Erythroblast (primary cell): ENCODE data around the gene IPO9.
"Not testable (repeated sequence)": the region's sequence is repeated elsewhere in the genome, so short reads cannot be mapped to it uniquely, and the experiment has no call there.

Experiments used
- DNase-seq, 2 experiments: peaks; one replicate each; lab custom pipeline; 2025; lab: John Stamatoyannopoulos, UW
- GATA1 ChIP-seq: IDR thresholded peaks from 2 replicates; pipeline ENCODE4 v1.6.1; 2011; ENCODE audit warnings: low read depth, mild to moderate bottlenecking, control low read depth, low read length, moderate library complexity
- POLR2A ChIP-seq: IDR thresholded peaks from 2 replicates; pipeline ENCODE4 v1.6.1; 2011; ENCODE audit warnings: mild to moderate bottlenecking, low read length

The IPO9 gene

GRCh38 chr1:201894343-201895119 is 65.6 kb downstream of the IPO9 start:
- TF ChIP-seq POLR2A (no peak), GATA1 (no peak)
- DNase-seq: no peak

GRCh38 chr1:201895120-201895665 is 66.2 kb downstream of the IPO9 start:
- TF ChIP-seq GATA1: no peak
- no peak for TF ChIP-seq POLR2A
- no peak for DNase-seq

- TF ChIP-seq POLR2A: no peak
- no peak for TF ChIP-seq GATA1
- peak; percentile 84 to 92 for DNase-seq
These were observed 67.2 kb downstream of the IPO9 start for GRCh38 chr1:201895913-201896807.

DNA sequence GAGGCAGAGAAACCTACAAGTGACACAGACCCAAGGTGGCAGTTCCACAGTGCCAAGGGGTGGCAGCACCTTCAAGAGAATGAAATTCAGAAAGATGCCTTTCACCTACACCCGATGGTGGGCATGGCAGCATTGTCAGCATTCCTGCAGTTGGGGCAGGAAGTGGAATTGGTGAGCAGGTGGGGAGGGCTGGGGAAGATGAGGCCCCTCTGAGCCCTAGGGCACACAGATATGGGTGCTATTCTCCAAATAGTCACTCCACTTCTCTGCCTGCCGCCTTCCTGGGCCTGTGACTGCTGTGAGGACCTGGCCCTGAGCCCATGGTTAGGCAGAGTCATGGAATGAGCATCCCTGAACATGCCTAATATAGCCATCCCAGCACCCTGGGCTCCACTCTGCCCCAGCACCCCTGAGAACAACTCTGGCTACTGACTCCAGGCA is 68.0 kb downstream of the IPO9 start:
- TF ChIP-seq POLR2A (no peak), GATA1 (no peak)
- DNase-seq: no peak

- no peak for DNase-seq
- TF ChIP-seq POLR2A (no peak), GATA1 (no peak)
These were observed 69.4 kb downstream of the IPO9 start for GRCh38 chr1:201898240-201898894.

DNA sequence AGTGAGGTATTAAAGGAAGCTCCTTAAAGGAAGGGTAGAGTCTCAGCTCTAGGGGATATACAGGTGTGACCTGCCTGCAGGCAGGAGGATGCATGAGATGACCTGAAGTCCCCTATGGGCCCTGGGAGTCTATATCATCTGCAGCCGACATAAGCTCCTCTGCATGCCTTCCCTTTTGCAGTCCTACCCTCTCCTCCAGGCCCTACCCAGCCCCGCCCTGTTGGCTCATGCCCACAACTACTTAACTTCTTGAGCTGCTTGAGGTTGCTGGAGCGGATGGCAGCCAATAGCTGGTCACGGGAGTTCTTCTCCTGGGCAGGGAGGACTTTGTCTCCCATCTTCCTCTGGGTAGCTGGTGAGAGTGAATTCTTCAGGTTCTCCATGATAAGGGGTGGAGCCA is 70.0 kb downstream of the IPO9 start:
- TF ChIP-seq POLR2A (no peak), GATA1 (no peak)
- DNase-seq: no peak

DNA sequence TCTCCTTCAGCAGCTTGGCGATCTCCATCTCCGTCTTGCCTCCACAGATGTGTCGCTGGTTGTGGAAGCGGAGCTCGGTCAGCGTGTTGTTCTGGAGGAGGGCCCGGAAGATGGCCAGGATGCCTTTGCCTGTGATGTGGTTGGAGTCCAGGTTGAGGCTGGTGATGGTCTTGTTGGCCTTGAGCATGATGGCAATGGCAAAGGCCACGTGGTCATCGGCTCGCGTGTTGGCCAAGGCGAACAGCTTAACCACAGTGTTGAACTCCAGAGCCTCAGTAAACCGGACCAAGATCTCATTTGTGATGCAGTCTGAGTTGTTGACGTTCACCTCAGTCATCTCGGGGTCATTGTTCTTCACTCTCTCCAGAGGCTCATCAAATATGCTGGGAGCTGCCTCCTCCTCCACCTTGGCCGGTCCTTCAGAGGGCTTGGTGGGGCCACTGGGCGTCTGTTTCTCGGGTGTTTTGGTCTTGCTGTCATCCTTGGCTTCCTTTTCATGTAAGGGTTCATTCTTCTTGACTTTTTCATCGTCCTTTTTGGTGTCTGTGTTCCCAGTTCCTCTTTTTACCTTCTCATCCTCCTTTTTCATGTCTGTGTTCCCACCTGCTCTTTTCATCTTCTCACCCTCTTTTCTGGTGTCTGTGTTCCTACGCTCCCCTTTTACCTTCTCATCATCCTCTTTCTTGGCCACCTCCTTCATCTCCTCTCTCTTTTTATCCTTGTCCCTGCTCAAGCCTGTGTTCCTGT is 70.9 kb downstream of the IPO9 start:
- TF ChIP-seq POLR2A (no peak), GATA1 (no peak)
- DNase-seq: no peak

DNA sequence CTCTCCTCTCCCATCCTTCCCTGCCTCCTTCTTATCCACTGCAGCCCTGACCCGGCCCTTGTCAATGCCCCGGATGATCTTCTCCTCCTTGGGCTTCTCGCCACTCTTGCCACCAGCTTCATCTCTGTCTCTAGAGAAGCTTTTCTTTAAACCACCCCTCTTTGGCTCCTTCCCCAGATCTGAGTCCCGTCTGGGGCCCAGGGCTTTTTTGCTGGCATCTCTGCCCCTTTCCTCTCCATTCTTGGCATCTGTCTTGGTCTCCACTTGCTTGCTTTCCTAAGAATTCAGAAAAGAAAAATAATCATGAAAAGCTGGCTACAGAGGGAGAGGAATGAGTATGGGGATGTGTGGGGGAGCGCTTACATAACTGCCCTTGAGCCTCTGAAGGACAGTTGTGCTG is 71.5 kb downstream of the IPO9 start:
- TF ChIP-seq POLR2A (no peak), GATA1 (no peak)

DNA sequence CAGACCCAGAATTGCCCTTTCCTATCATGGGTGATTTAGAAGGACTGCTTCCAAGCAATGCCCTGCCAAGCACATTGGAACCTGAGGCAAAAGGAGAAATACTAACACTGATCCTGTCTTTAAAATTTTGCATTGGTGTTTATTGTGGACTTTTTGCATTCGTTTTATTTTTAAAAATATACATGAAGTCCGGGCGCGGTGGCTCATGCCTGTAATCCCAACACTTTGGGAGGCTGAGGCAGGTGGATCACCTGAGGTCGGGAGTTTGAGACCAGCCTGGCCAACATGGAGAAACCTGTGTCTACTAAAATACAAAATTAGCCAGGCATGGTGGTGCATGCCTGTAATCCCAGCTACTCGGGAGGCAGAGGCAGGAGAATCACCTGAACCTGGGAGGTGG is 72.1 kb downstream of the IPO9 start:
- not testable (repeated sequence) for DNase-seq

More for the DNA sequence above, 71.5 kb downstream of the IPO9 start:
- no peak for DNase-seq

DNA sequence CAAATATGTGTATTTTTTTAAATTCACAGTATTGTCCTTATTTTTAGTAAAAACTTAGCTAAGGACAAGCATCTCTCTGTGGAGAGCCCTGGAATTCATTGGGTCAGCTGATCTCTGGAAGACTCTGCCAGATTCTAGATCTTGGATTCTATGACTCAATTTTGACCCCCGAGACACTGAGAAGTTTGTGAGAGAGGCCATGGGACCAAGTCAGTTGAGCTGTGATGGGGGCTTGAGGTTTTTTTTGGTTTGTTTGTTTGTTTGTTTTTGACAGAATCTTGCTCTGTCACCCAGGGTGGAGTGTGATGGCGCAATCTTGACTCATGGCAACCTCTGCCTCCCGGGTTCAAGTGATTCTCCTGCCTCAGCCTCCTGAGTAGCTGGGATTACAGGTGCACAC is 73.2 kb downstream of the IPO9 start:
- TF ChIP-seq GATA1 (no peak), POLR2A (no peak)
- peak in 1 of 2 experiments; percentile 33 for DNase-seq

GRCh38 chr1:201903135-201903534 is 74.2 kb downstream of the IPO9 start:
- no peak for DNase-seq
- TF ChIP-seq POLR2A (no peak), GATA1 (no peak)

GRCh38 chr1:201904579-201904978 is 75.6 kb downstream of the IPO9 start:
- TF ChIP-seq GATA1 (no peak), POLR2A (no peak)
- no peak for DNase-seq

DNA sequence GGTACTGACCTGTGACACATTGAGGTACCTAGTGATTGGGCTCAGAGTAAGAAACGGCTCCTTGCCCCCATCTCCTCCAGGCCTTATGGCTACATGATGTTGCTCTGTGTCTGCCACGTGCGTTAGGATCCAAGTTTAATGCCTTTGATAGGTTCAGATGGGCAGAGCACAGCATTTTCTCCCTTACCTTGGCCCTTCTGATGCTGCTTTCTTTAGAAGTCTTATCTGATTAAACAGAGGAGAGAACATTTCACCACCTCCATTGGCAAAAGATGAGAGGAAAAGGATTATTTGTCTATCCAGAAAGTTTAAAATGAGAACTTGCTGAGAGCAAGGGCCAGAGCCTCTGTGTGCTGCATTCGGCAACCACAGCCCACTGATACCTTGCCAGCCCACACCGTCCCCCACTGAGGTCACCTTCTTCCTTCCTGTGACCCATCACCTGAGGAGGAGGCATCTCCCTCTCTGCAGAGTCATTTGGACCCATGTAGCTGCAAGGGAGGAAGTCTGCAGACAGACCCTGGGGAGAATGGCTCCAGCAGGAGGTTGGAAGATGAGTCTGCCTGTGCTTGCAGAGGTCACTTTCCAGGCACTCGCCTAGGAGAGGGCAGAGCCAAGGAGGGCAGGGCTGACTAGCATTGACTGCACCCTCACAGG is 76.4 kb downstream of the IPO9 start:
- TF ChIP-seq GATA1 (no peak), POLR2A (no peak)
- no peak for DNase-seq

- TF ChIP-seq GATA1 (no peak), POLR2A (no peak)
- DNase-seq: no peak
These were observed 77.4 kb downstream of the IPO9 start for GRCh38 chr1:201906336-201906735.
